ENCODE data around the gene NAA50. TPM values are rescaled to one million over a fixed set of nuclear protein-coding genes. Genes with fewer than 3 reads are reported as not detected.
A peak's percentile ranks its signal among the peaks of the same experiment; 100 is the strongest.

Gene NAA50
- total RNA-seq, 1 donor from 2014 or later, result 70.6 TPM

DNA sequence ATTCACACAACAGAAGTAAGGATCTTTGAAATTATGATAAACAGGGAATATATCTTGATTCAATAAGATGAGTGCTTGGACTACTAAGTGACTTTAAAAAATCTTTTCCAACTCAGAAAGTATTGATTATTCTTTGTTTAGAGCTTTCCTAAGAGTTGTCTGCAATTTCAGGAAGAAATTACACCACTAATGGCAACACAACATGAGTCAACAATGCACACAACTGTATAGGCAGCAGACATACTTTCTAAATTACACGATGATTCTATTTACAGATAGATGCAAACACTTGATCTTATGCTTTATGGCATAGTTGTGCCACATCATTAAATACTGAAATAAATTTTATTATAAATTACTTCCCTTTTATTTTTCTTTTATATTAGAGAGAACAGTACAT lies 4.4 kb downstream of the NAA50 start:
- no peak for DNase-seq

DNA sequence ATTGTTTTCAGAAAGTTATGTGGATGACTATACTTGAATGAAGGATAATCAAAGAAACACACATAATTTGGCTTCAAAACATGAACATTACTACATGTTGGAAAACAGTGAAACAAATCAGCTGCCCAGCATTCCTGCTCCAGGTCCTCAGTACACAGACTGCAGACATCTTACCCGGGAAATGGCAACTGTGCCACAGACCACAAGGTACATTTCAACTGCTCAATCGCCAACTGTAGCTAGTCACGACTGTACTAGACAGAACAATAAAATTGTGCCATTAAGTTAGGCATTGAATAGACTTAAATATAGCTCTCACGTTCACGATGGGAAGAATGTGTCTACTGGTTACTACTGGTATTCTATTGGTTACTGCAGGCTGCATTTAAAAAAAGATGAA lies 5.0 kb downstream of the NAA50 start:
- no peak for DNase-seq

DNA sequence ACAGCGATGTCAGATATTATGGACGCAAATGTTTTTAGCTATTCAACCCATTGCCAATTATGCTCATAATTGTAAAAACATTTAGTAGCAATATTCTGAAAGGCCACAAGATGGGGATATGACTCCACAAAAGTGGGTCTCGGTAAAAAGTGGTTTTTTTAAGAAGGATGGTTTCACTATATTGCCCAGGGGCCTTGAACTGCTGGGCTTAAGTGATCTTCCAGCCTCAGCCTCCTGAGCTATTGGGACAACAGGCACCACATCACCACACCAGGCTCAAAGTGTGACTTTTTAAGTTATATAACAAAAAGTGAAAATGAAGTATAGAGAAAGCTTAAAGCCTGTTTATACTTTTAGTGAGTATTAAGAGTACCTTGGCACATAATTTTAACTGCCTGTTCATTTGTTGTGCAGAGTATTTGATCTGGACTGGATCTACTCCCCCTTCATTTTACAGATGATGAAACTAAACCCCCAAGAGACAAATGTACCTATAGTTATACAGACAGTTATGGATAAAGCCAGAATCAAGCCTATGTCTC lies 9.4 kb downstream of the NAA50 start:
- peak; percentile 96 for DNase-seq

DNA sequence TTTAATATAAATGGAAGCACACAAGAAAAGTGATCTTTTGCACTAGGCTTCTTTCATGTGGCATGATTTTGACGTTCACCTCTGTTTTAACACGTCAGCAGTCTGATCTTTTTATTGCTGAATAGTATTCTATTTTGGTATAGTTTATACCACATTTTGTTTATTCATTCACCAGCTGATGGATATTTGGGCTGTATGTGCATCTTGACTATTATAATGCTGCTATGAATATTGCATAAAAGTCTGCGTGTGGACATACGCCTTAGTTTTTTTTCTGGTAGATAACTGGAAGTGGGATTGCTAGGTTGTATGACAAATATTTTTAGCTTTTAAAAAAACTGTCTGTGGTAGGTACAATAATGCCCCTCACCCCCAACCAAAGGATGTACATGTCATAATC lies 14.4 kb downstream of the NAA50 start:
- DNase-seq, result no peak

DNA sequence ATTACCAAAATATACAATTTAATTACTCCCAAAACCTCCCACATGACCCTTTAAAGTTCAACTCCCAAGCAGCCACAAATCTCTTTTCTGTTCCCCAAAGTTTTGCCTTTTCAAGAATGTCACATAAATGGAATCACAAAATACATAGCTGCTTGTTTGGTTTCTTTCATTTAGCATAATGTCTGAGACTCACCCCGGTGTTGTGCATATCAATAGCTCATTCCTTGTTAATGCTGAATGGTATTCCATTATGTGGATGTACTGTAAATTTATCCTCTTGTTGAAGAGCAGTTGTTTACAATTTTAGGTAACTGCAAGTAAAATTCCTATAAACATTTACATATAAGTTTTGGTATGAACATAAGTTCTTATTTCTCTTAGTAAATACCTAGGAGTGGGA lies 15.5 kb downstream of the NAA50 start:
- no peak for DNase-seq

DNA sequence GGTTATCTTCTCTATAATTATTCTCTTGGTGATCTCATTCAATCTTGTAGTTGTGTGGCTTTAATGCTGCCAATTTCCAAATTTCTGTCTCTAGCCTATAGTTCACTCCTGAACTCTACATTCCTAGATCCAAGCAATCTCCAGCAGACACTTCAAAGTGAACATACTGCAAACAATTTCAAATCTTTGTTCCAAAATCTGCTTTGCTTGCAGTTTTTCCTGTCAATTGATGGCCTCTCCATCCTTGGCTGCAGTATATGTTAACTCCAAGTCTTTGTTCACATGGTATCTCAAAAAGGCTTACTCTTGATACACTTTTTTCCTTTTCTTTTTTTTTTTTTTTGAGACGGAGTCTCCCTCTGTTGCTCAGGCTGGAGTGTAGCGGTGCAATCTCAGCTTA lies 17.4 kb downstream of the NAA50 start:
- DNase-seq, result no peak

- no peak for DNase-seq
Measured at GRCh38 chr3:113721636-113722035, 24.4 kb downstream of the NAA50 start.

- DNase-seq, result no peak
Measured at GRCh38 chr3:113719758-113720157, 26.3 kb downstream of the NAA50 start.

DNA sequence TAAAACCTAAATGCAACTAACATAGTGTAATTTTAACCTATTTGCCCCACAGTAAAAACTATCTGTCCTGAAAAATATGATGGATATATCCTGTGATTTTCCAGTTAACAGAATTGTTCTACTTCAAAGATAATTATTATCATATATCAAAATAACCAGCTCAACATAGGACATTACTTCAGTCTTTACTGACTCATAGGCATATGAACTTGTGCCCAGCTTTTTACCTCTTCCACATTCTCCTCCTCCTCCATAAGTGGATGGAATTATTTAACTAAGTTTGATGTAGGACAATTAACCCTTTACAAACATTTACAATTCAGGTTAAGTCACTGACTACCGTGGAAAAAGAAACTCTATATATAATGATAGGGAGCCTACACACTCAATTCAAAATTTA lies 26.8 kb downstream of the NAA50 start:
- no peak for DNase-seq

- DNase-seq, result no peak
Measured at GRCh38 chr3:113717818-113718217, 28.2 kb downstream of the NAA50 start.

DNA sequence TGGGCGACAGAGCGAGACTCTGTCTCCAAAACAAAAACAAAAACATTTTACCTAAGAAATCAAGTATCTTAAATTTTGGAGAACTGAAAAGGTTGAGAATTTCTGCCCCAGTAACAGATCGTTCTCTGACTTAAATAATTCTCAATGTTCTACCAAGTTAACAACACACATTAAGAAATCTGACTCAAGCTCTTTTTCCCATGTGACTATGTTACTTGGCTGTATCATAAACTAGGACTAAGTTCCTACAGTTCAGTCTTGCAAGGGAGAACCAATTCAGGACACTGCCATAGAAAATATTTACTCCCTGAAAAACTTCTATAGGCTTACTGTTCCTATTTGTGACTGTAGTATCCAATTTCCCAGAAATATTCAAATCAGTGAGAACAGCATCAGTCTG lies 28.7 kb downstream of the NAA50 start:
- no peak for DNase-seq

DNA sequence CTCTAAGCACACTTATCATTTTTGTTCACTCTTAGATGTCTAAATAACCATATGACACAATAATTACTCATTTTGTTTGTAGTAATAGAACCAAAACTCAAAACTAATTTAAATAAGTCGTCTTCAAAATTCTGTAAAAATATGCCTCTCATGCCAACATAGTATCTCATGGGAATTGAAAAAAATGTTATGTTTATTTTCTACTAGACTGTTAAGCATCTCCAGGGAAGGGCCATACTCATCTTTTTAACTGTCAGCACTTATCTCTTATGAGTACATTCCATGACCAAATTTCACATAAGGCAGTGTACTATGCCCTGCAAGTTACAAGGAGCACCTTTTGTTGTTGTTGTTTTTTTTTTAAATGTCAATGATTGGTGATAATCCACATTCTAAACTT lies 31.3 kb downstream of the NAA50 start:
- DNase-seq, result no peak

GRCh38 chr3:113712129-113712528 lies 33.9 kb downstream of the NAA50 start:
- DNase-seq, result no peak

DNA sequence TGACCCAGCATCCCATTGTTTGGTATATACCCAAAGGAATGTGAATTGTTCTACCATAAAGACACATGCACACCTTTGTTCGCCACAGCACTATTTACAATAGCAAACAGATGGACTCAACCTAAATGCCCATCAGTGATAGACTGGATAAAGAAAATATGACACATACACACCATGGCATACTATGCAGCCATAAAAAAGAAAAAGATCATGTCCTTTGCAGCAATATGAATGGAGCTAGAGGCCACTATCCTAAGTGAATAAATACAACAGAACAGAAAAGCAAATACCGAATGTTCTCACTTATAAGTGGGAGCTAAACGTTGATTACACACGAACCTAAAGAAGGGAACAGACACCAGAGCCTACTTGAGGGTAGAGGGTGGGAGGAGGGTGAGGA lies 38.2 kb downstream of the NAA50 start:
- DNase-seq, result no peak

GRCh38 chr3:113698956-113699355 lies 47.1 kb downstream of the NAA50 start:
- DNase-seq, result no peak

GRCh38 chr3:113698213-113698742 lies 47.8 kb downstream of the NAA50 start:
- DNase-seq, result no peak

DNA sequence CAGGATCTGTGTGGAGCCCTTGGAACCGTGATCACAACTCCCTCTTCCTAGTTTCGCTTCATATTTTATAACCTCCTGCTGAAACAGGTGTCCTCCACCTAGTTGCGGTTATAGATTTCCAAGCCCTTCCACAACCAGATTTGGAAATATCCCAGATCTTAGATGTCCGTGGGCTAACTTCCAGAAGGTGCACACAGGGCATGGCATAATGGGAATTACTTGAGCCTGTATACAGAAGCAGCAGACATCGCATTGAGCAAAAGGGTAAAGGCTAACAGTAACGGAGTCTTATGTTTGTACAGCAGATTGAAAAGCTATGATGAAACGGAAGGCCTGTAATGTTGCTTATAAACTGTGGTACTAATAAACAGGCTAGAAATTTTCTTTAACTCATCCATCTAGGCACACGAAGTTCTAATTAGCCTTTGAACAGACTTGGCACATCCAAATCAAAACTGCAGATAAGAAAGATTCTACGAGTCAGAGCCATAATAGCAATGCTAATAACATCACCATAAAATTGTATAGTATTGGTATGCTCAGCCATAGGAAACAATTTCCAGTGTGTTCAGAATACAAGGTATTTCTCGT lies 48.5 kb downstream of the NAA50 start:
- no peak for DNase-seq

GRCh38 chr3:113696658-113697499 lies 49.2 kb downstream of the NAA50 start:
- peak; percentile 99 for DNase-seq

GRCh38 chr3:113695786-113696645 lies 50.0 kb downstream of the NAA50 start, which contains the start of gene USF3:
Gene USF3 (minus strand): TSS chr3:113696642. CDS start chr3:113674878, 21,764 bp downstream.
- DNase-seq, result peak; percentile 27

DNA sequence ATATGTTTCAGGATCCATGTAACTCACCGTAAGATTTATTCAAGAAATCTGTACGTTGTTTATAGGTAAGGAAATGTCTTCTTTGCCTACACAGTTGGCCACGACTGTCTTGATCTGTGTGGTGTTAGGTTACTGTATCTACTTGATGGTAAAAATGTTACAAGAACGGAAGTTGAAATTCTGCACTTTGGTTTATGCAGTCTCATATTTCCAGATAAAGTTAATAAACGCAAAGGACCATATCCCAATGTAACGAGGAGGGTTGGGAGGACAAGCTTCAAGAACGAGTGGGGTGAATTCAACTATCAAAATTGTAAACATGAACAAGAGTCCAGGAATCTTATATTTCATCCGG lies 50.6 kb downstream of the NAA50 start:
- DNase-seq, result no peak

- no peak for DNase-seq
Measured at GRCh38 chr3:113690482-113690881, 55.6 kb downstream of the NAA50 start.

DNA sequence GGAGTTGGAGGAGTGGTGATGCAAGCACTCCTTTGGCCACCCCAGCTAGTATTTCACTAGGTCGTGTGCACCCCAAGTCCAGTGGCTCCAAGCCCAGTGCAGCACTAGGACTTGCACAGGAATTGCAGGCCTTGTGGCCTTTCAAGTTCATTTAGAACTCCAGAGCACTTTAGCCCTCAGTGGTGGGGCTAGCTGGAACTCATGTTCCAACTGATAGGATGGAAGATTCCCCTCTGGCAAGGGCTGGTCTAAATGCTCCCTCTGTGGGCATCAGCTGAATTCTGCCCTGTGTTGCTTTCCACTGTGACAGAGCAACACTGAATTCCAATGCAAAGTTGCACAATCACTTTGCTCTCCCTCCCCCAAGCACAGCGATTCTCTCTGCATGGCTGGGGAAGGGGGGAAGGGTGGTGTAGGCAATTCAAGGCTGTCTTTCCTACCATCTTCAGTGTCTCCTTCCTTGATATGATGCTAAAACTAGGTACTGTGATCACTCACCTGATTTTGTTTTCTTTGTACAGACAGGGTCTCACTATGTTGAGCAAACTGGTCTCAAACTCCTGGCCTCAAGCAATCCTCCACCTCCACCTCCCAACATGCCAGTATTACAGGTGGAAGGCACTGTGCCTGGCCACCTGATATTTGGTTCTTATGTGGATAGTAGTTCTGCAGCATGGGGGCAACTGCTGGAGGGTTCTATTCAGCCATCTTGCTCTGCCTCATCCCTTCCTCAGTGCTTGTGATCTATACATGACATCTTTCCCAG lies 59.9 kb downstream of the NAA50 start:
- DNase-seq, result no peak
